Body of pancreas (tissue), 4 donors: ENCODE data around the gene ZNF175.

Experiments used
- POLR2A ChIP-seq, 3 donors: fragments of 450-650 bp; IDR thresholded peaks; one replicate each; pipeline ENCODE4 v1.6.1; 2016; ENCODE audit warnings: antibody characterized with exemption in 3 of 3, mild to moderate bottlenecking in 2 of 3
- TF ChIP-seq, protein P1 (sequence below), 7 experiments: fragments of 450-650 bp in 4 of 7; fragments of 200-600 bp in 3 of 7; sonication (generic) in 3 of 7; IDR thresholded peaks; one replicate each; pipeline ENCODE4 v1.5.1; 2016 to 2019; ENCODE audit warnings: antibody characterized with exemption in 7 of 7

DNA sequence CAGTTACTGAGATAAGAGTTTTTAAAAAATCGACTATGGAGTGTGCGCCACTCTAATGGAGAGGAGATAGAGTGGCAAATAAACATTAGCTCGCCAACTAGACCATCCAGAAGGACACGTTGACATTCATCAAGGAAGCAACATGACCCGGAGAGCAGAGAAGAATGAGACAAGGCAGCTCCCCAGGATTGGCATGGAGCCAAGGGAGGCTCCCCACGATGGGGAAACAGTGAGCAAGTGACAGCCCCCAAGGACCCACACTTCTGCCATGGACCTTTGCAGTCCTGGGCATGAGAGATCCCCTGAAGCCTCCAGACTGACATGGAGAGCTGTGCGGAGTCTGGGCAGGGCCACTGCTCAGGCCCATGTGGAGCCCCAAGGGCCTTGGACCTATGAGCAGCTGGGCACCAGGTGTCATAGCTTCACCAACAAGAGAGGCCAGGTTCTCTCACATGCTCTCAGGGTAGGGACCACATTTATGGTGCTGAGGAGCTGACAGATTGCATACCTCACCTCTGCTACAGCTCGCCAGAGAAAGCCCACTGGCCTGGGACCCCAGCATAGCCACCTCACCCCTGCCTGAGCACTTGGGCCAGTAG lies 46.3 kb upstream of the ZNF175 start:
- TF ChIP-seq, protein P1, sequence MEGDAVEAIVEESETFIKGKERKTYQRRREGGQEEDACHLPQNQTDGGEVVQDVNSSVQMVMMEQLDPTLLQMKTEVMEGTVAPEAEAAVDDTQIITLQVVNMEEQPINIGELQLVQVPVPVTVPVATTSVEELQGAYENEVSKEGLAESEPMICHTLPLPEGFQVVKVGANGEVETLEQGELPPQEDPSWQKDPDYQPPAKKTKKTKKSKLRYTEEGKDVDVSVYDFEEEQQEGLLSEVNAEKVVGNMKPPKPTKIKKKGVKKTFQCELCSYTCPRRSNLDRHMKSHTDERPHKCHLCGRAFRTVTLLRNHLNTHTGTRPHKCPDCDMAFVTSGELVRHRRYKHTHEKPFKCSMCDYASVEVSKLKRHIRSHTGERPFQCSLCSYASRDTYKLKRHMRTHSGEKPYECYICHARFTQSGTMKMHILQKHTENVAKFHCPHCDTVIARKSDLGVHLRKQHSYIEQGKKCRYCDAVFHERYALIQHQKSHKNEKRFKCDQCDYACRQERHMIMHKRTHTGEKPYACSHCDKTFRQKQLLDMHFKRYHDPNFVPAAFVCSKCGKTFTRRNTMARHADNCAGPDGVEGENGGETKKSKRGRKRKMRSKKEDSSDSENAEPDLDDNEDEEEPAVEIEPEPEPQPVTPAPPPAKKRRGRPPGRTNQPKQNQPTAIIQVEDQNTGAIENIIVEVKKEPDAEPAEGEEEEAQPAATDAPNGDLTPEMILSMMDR (IDR thresholded peaks at IDR 0.05), result no peak
- no peak for TF ChIP-seq POLR2A (IDR thresholded peaks at IDR 0.05)
